PFSK-1 (cell line): ENCODE data around the gene KCTD1.

Source experiments
- FOXP2 ChIP-seq: optimal IDR thresholded peaks from 2 replicates; pipeline ENCODE3; 2011; ENCODE audit warnings: borderline replicate concordance, control low read depth, inconsistent platforms; ENCODE audit not compliant: insufficient read depth; ENCODE audit errors: extremely low read length, extremely low read depth
- POLR2AphosphoS5 ChIP-seq: IDR thresholded peaks from 2 replicates; pipeline ENCODE4 v1.6.1; 2012; ENCODE audit warnings: low read depth, mild to moderate bottlenecking, control low read depth, low read length, moderate library complexity
- SIN3A ChIP-seq: IDR thresholded peaks from 2 replicates; pipeline ENCODE4 v1.6.1; 2012; ENCODE audit warnings: mild to moderate bottlenecking, low read length, moderate library complexity, borderline replicate concordance; ENCODE audit not compliant: insufficient read depth
- TAF1 ChIP-seq: IDR thresholded peaks from 2 replicates; pipeline ENCODE4 v1.6.1; 2012; ENCODE audit warnings: low read length, control low read depth, borderline replicate concordance; ENCODE audit not compliant: insufficient read depth
- TF ChIP-seq, protein P1 (sequence below), 2 experiments: IDR thresholded peaks; 2 replicates each; pipeline versions ENCODE4 v1.6.1 to v1.8.0; 2011 to 2012; ENCODE audit warnings: low read depth in 2 of 2, low read length in 2 of 2, control low read depth in 1 of 2, inconsistent platforms in 1 of 2, mild to moderate bottlenecking in 1 of 2, moderate library complexity in 1 of 2; ENCODE audit not compliant: insufficient read depth in 1 of 2

KCTD1 gene

DNA sequence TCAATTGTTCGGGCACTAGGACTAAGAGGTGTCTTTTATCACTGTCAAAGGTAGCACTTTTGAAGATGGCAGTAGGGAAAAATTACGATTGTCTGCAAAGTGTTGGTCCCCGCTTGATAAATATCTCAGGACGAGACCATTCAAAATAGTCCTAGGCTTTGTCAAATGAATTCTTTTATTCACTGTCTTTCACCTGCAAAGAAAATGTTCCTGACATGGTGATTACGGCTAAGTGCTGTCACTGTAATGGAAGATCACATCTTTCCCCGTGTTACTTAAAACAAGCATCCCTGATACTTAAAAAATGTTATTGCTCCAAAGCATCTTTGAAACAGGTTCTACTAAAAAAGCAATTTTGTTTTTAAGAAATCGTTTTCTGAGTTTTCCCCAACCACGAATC lies 71.7 kb downstream of the KCTD1 start:
- TF ChIP-seq TAF1 (no peak), POLR2AphosphoS5 (no peak), FOXP2 (no peak), SIN3A (no peak)
- TF ChIP-seq, protein P1, sequence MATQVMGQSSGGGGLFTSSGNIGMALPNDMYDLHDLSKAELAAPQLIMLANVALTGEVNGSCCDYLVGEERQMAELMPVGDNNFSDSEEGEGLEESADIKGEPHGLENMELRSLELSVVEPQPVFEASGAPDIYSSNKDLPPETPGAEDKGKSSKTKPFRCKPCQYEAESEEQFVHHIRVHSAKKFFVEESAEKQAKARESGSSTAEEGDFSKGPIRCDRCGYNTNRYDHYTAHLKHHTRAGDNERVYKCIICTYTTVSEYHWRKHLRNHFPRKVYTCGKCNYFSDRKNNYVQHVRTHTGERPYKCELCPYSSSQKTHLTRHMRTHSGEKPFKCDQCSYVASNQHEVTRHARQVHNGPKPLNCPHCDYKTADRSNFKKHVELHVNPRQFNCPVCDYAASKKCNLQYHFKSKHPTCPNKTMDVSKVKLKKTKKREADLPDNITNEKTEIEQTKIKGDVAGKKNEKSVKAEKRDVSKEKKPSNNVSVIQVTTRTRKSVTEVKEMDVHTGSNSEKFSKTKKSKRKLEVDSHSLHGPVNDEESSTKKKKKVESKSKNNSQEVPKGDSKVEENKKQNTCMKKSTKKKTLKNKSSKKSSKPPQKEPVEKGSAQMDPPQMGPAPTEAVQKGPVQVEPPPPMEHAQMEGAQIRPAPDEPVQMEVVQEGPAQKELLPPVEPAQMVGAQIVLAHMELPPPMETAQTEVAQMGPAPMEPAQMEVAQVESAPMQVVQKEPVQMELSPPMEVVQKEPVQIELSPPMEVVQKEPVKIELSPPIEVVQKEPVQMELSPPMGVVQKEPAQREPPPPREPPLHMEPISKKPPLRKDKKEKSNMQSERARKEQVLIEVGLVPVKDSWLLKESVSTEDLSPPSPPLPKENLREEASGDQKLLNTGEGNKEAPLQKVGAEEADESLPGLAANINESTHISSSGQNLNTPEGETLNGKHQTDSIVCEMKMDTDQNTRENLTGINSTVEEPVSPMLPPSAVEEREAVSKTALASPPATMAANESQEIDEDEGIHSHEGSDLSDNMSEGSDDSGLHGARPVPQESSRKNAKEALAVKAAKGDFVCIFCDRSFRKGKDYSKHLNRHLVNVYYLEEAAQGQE (IDR thresholded peaks at IDR 0.05; ENCODE audit: insufficient read depth in 1 of 2, low read depth in 2 of 2, low read length in 2 of 2) = no peak

DNA sequence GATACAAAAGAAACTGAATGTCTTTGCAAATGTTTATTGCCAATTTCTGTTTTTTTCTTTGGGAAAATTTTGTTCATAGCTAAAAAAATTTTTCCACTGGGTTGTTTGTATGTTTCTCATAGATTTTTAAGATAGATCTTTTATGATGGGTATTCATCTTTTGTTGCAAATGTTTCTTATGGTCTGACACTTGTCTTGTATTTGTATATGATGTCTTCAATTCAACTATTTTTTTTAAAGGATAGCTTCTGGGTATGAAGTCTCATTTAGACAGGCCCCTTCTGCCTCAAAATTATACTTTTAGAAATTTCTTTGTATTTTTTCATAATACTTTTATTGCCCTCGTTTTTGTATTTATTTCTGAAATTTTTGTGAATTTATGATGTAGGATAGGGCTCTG lies 73.8 kb downstream of the KCTD1 start:
- TF ChIP-seq, protein P1 (IDR thresholded peaks at IDR 0.05; ENCODE audit: insufficient read depth in 1 of 2, low read depth in 2 of 2, low read length in 2 of 2) = no peak
- no peak for TF ChIP-seq FOXP2
- TF ChIP-seq SIN3A = no peak
- TF ChIP-seq POLR2AphosphoS5 = no peak
- no peak for TF ChIP-seq TAF1

DNA sequence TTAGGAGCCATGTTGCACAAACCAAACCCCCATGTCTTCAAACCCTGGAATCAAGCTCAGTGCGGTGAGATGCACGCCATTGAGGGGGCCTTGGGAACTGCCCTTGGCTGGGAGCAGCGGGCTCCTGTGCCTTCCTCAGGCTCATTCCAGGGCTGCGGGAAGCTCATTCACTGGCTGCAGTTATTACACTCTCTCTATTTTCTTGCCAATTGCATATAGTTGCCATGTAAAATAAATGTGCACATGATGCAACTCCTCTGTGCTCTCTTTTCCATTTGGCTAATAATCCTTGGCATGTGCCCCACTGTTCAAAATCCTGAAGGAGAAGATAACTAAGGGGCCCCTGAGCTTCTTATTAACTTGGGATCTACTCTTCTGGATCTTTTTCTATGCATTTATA lies 74.7 kb downstream of the KCTD1 start:
- TF ChIP-seq FOXP2 = no peak
- TF ChIP-seq, protein P1 (IDR thresholded peaks at IDR 0.05; ENCODE audit: insufficient read depth in 1 of 2, low read depth in 2 of 2, low read length in 2 of 2) = no peak
- no peak for TF ChIP-seq TAF1
- no peak for TF ChIP-seq SIN3A
- no peak for TF ChIP-seq POLR2AphosphoS5

DNA sequence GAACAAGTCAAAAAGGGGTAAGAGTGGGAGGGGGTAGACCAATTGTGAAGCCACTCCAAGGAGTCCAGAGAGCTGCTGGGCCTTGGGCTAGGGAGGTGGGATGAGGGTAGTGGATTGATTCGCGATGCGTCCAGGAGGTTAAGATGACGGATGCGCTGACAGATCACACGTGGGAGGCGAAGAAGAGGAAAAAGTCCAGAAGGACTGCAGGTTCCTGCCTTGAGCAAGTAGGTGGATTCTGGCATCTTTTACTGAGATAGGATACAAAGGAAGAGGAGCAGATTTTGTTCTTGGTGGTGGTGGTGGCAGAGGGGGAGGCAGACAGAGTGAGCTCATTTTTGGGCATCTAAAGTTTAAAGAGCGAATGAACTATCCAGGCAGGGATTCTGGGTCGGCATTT lies 76.5 kb downstream of the KCTD1 start:
- TF ChIP-seq SIN3A (no peak), POLR2AphosphoS5 (no peak), FOXP2 (no peak), TAF1 (no peak)
- TF ChIP-seq, protein P1 (IDR thresholded peaks at IDR 0.05; ENCODE audit: insufficient read depth in 1 of 2, low read depth in 2 of 2, low read length in 2 of 2) = no peak

DNA sequence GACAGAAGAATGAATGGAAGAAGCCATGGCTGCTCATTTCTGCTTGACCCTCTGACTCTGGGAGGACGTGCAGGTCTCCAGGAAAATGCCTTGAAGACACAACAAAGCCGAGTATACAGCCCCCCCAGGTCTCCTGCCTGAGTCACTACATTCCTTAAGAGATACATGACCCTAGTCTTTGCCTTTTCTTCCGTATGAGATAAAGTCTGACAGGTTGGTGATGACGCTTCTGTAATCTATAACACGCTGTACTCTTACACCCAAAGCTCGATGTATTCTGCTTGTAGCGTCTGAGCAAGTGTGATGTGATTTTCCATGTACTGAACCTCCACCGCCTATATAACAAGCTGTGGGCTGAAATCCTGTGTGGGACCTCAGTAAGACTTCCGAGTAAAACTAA lies 77.3 kb downstream of the KCTD1 start:
- TF ChIP-seq, protein P1 (IDR thresholded peaks at IDR 0.05; ENCODE audit: insufficient read depth in 1 of 2, low read depth in 2 of 2, low read length in 2 of 2) = no peak
- TF ChIP-seq FOXP2 = no peak
- no peak for TF ChIP-seq SIN3A
- TF ChIP-seq POLR2AphosphoS5 = no peak
- no peak for TF ChIP-seq TAF1
